Immature natural killer cell (primary cell): ENCODE data around the gene ZFP91. TPM values are rescaled to one million over a fixed set of nuclear protein-coding genes. Genes with fewer than 3 reads are reported as not detected.
"Not testable (repeated sequence)": the region's sequence is repeated elsewhere in the genome, so short reads cannot be mapped to it uniquely, and the experiment has no call there.

Experiments used
- DNase-seq, 3 donors: peaks; one replicate each; pipeline ENCODE4 v3.0.0; 2022; ENCODE audit warnings: mixed read lengths in 1 of 3
- H3K27ac Mint-ChIP-seq, 6 donors: one replicate each; pipeline ENCODE4 v1.8.0; 2020; ENCODE audit warnings: mixed read lengths in 6 of 6, mild to moderate bottlenecking in 5 of 6, inconsistent platforms in 4 of 6, moderate library complexity in 3 of 6
- H3K27me3 Mint-ChIP-seq, 3 donors: one replicate each; pipeline ENCODE4 v1.8.0; 2020 to 2021; ENCODE audit warnings: low read depth in 3 of 3, mild to moderate bottlenecking in 3 of 3, mixed read lengths in 3 of 3, moderate library complexity in 3 of 3, inconsistent platforms in 1 of 3
- H3K36me3 Mint-ChIP-seq, 3 donors: one replicate each; pipeline ENCODE4 v1.8.0; 2020; ENCODE audit warnings: mixed read lengths in 3 of 3, inconsistent platforms in 2 of 3, mild to moderate bottlenecking in 2 of 3
- H3K4me1 Mint-ChIP-seq, 2 donors: one replicate each; pipeline ENCODE4 v1.8.0; 2020; ENCODE audit warnings: inconsistent platforms in 2 of 2, mild to moderate bottlenecking in 2 of 2, mixed read lengths in 2 of 2, moderate library complexity in 1 of 2
- H3K4me3 Mint-ChIP-seq, 5 donors: one replicate each; pipeline ENCODE4 v1.8.0; 2020; ENCODE audit warnings: mild to moderate bottlenecking in 5 of 5, mixed read lengths in 5 of 5, inconsistent platforms in 3 of 5, moderate library complexity in 3 of 5
- H3K9me3 Mint-ChIP-seq, 6 donors: one replicate each; pipeline ENCODE4 v1.8.0; 2020; ENCODE audit warnings: mild to moderate bottlenecking in 6 of 6, mixed read lengths in 6 of 6, inconsistent platforms in 4 of 6, moderate library complexity in 3 of 6
- polyA plus RNA-seq, 3 donors: library from polyadenylated mRNA; unstranded; fragments of 300-500 nt; fragmentation: Illumina TruSeq; gene quantifications; one replicate each; pipeline ENCODE4 v1.2.3, GENCODE V29; 2021

Gene ZFP91, protein sequence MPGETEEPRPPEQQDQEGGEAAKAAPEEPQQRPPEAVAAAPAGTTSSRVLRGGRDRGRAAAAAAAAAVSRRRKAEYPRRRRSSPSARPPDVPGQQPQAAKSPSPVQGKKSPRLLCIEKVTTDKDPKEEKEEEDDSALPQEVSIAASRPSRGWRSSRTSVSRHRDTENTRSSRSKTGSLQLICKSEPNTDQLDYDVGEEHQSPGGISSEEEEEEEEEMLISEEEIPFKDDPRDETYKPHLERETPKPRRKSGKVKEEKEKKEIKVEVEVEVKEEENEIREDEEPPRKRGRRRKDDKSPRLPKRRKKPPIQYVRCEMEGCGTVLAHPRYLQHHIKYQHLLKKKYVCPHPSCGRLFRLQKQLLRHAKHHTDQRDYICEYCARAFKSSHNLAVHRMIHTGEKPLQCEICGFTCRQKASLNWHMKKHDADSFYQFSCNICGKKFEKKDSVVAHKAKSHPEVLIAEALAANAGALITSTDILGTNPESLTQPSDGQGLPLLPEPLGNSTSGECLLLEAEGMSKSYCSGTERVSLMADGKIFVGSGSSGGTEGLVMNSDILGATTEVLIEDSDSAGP
- 10 to 100 TPM in 2 of 3 donors, 1 to 10 TPM in 1; 6.6 to 15.4 (median 10.8) TPM for polyA plus RNA-seq

DNA sequence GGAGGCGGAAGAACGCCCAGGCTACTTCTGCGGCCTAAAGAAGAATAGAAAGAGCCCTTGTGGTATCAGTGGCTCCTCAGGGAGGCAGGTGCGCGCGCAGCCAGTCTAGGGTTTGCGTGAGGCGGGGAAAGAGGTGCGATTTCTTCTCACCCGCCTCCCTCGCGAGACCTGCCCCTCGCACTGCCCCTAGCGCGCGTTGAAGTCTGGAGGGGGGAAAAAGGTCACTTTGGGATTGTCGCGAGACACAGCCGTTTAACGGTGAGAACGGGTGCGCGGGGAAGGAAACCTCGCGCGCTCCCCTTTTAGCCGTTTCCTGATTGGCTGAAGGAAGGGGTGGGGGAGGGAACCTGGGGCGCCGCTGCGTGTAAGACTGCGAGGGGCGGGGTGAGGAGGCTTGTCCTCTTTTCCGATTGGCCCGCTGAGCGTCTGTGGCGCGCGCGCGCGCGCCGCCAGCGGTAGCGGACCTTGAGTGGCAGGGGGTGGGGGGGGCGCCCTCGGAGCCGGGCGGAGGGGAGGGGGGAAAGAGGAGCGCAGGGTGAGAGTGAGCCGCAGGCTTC lies at the start of gene ZFP91:
TSS of gene ZFP91 (plus strand) at position 429 of the 557 bp plus-strand sequence. CDS start 219 bp downstream, outside the sequence.
- Mint-ChIP-seq H3K4me1 (peaks cover 73 to 85% of the 10 kb centered on the region in 2 donors), H3K27ac (peak within 1 kb of the TSS; percentile 98 to 100 (median 100)), H3K36me3 (no peaks in the 10 kb centered on the region), H3K27me3 (peaks cover 22 to 37% (median 36%) of the 10 kb centered on the region in 3 donors), H3K4me3 (peak within 1 kb of the TSS; percentile 97 to 99 (median 99)), H3K9me3 (no peaks in the 10 kb centered on the region)
- peak; percentile 93 to 95 (median 94) for DNase-seq

DNA sequence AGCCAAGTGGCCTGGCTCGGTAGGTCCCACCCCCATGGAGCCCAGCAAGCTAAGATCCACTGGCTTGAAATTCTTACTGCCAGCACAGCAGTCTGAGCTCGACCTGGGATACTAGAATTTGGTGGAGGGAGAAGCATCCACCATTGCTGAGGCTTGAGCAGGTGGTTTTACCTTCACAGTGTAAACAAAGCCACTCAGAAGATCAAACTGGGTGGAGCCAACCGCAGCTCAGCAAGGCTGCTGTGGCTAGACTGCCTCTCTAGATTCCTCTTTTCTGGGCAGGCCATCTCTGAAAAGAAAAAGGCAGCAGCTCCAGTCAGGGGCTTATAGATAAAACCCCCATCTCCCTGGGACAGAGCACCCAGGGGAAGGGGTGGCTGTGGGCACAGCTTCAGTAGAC lies 48.6 kb upstream of the ZFP91 start:
- H3K9me3 Mint-ChIP-seq: no peaks in the 10 kb centered on the region
- no peak overlapping the region for H3K4me3 Mint-ChIP-seq
- peak overlapping the region in 4 of 6 donors; percentile 34 to 60 (median 49) for H3K27ac Mint-ChIP-seq
- H3K4me1 Mint-ChIP-seq: peaks cover 18 to 43% of the 10 kb centered on the region in 2 donors
- H3K36me3 Mint-ChIP-seq: peaks cover 24 to 52% (median 28%) of the 10 kb centered on the region in 3 donors
- DNase-seq: no peak
- H3K27me3 Mint-ChIP-seq: peaks cover 0 to 2% (median 0%) of the 10 kb centered on the region in 3 donors

DNA sequence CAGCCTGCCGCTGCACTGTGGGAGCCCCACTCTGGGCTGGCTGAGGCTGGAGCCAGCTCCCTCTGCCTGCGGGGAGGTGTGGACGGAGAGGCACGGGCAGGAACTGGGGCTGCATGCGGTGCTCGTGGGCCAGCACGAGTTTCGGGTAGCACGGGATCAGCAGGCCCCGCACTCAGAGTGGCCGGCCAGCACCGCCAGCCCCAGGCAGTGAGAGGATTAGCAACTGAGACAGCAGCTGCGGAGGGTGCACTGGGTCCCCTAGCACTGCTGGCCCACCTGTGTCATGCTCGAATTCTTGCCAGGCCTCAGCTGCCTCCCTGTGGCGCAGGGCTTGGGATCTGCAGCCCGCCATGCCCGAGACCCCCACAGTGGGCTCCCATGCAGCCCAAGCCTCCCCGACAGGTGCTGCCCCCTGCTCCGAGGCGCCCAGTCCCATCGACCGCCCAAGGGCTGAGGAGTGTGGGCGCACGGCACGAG lies 47.0 kb upstream of the ZFP91 start:
- Mint-ChIP-seq H3K4me1 (peaks cover 15 to 52% of the 10 kb centered on the region in 2 donors), H3K27me3 (no peaks in the 10 kb centered on the region), H3K36me3 (peaks cover 24 to 62% (median 36%) of the 10 kb centered on the region in 3 donors), H3K27ac (no peak overlapping the region), H3K9me3 (no peaks in the 10 kb centered on the region), H3K4me3 (no peak overlapping the region)
- no peak for DNase-seq

DNA sequence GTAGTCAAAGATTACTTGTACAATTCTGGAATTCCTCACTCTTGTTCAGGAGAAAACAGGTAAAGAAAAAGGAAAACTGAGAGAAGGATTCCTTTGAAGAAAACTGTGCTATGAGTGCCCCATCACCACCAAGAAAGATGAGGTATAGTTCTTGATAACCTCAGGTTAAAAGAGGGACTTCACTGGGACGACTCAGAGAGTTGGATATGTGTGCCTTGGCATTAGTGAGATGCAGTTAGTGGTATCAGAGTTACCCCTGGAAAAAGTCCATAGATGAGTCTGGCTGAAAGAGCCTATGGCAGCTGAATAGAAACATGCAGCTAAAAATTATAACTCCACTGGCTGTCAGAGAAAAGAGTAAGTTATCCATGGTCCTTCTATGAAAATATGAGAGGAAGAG lies 32.0 kb upstream of the ZFP91 start:
- DNase-seq: no peak
- H3K27me3 Mint-ChIP-seq: no peaks in the 10 kb centered on the region
- H3K9me3 Mint-ChIP-seq: no peaks in the 10 kb centered on the region
- H3K27ac Mint-ChIP-seq: peak overlapping the region in 3 of 6 donors; percentile 22 to 48 (median 44)
- no peak overlapping the region for H3K4me3 Mint-ChIP-seq
- H3K36me3 Mint-ChIP-seq: peaks cover 46 to 72% (median 54%) of the 10 kb centered on the region in 3 donors
- H3K4me1 Mint-ChIP-seq: peaks cover 1 to 9% of the 10 kb centered on the region in 2 donors

DNA sequence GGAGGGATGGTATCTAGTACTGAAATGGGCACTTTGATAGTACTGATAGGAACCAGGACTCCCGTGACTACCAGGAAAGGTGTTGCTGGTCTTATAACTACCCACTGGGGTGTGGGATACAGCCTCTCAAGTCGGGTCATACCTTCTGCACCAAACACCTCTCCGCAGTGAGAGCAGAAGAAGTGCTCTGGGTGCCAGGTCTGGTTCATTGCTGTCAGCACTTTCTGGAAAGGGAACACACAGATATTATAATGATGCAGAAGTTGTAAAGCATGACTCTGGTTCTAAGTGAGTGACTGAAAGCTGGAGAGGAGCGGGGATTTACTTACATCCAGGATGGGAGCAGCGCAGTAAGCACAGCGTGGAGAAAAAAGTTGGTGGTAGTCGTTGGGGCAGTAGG lies 29.2 kb upstream of the ZFP91 start:
- Mint-ChIP-seq H3K27ac (peak overlapping the region in 1 of 6 donors; percentile 74), H3K9me3 (no peaks in the 10 kb centered on the region), H3K4me3 (no peak overlapping the region), H3K36me3 (peaks cover 52 to 83% (median 63%) of the 10 kb centered on the region in 3 donors), H3K4me1 (peaks cover 1 to 6% of the 10 kb centered on the region in 2 donors), H3K27me3 (peaks cover 0 to 2% (median 0%) of the 10 kb centered on the region in 3 donors)
- DNase-seq: no peak

DNA sequence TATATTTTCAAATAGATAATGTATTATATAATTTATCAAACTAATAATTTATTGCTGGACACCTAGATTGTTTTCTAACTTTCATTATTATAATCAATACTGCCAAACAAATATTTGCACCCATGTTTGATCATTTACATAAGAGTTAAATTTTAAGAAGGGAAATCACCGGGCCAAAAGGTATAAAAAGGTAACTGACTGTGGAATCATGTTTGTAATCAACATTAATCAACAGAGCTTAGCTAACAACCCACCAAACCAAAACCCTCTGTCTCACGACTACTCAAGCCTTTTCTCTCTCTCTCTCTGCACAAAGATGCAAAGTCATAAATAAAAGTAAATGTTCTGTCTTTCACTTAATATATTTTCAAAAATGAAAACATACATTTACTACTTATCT lies 18.0 kb upstream of the ZFP91 start:
- Mint-ChIP-seq H3K27me3 (no peaks in the 10 kb centered on the region), H3K9me3 (no peaks in the 10 kb centered on the region), H3K4me1 (peaks cover 51 to 83% of the 10 kb centered on the region in 2 donors), H3K36me3 (peaks cover 7 to 13% (median 10%) of the 10 kb centered on the region in 3 donors), H3K4me3 (no peak overlapping the region), H3K27ac (peak overlapping the region; percentile 9 to 77 (median 62))
- DNase-seq: no peak

DNA sequence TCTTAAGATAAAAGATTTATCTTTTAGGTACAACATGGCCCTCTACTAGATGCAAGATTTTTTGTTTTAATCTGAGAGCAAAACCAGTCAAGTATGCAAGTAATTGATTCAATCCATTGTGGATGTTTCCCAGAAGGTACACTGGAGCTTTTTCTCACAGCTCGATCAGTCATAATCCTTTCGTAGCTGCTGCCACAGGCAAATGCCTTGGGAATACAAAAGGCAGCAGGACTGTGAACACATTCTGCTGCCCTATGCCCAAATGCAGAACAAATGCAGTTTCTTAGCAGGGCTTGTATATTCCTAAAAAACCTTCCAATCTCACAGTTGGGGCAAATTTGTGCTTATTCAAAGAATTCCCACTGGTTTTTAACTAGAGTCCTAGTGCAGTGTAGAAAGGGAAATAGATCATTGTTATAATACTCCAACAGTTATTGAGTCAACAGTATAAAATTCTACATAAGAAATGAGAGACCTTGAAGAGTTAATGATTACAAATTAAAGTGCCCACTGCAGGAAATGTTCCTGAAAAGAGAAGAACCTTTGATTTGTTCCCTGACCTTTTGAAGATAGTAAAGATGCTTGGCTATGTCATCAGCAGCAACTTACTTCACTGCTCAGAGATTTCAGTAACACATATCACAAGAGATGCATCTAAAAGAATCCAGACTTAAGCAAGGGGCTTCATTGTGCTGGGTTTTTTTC lies 17.3 kb upstream of the ZFP91 start:
- no peaks in the 10 kb centered on the region for H3K9me3 Mint-ChIP-seq
- H3K27me3 Mint-ChIP-seq: no peaks in the 10 kb centered on the region
- H3K4me1 Mint-ChIP-seq: peaks cover 50 to 77% of the 10 kb centered on the region in 2 donors
- H3K27ac Mint-ChIP-seq: peak overlapping the region; percentile 26 to 76 (median 58)
- DNase-seq: no peak
- peaks cover 7 to 13% (median 10%) of the 10 kb centered on the region in 3 donors for H3K36me3 Mint-ChIP-seq
- H3K4me3 Mint-ChIP-seq: no peak overlapping the region

DNA sequence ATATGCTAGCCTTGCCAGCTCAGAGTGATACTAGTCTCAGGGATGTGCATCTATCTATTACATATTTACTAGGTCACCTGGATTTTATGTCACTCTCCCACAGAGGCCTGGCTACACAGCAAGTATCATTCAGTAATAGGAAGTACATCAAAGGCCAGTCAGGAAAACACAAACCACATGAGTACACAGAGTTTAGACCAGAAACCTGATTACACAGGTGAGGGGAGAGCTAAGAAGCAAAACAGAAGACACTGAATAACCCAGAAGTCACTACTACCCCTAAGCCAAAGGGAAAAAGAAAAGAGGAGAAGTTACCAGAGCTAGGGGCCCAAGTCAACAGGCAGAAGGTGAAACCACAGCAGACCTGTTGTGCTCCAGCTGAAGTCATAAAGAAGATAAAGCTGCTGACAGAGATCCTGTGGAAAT lies 16.5 kb upstream of the ZFP91 start:
- Mint-ChIP-seq H3K9me3 (no peaks in the 10 kb centered on the region), H3K4me1 (peaks cover 46 to 69% of the 10 kb centered on the region in 2 donors), H3K27me3 (no peaks in the 10 kb centered on the region), H3K27ac (peak overlapping the region in 5 of 6 donors; percentile 55 to 83 (median 74)), H3K4me3 (peak overlapping the region in 1 of 5 donors; percentile 15), H3K36me3 (peaks cover 7 to 13% (median 10%) of the 10 kb centered on the region in 3 donors)
- DNase-seq: no peak

DNA sequence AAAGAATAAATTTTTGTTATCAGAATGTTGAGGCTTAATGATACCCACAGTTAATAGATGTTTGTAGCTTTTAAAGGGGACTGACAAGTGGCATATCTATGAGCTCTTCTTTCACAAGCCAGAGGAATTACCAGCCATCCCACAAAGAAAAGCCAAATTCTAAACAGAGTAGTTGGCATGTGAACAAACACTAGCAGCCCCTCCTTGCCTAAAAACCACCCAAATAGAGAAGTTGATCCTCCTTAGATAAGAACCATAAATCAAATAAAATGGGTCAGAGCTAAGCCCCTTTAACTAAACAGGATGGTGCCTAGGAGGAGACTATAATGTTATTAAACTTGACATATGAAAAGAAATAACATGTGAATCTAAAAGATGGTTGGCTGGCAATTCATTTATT lies 14.6 kb upstream of the ZFP91 start:
- Mint-ChIP-seq H3K4me3 (no peak overlapping the region), H3K4me1 (peaks cover 58 to 75% of the 10 kb centered on the region in 2 donors), H3K36me3 (peaks cover 11 to 25% (median 21%) of the 10 kb centered on the region in 3 donors), H3K9me3 (no peaks in the 10 kb centered on the region), H3K27me3 (peaks cover 0 to 1% (median 0%) of the 10 kb centered on the region in 3 donors), H3K27ac (peak overlapping the region in 4 of 6 donors; percentile 22 to 82 (median 68))
- no peak for DNase-seq

DNA sequence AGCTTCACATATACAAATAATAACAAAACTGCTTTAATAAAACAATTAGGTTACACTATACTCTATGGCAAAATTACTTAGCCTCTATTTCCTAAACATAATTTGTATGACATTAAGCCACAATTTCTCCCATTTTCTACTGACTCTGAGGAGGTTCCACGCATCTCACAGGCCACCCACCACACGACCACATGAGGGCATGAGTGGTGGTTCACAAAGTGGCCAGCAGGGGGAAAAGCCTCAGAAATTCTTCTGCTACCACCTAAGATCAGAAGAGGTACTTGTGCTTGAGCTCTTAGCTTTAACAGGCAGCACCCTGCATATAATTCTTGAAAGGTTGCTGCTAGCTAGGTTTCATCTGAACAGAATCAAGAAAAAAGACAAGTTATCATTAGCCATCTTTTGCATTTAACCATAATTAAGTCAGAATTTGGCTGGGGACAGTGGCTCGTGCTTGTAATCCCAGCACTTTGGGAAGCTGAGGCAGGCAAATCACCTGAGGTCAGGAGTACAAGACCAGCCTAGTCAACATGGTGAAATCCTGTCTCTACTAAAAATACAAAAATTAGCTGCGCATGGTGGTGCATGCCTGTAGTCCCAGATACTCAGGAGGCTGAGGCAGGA lies 10.9 kb upstream of the ZFP91 start:
- H3K27ac Mint-ChIP-seq: peak overlapping the region; percentile 52 to 93 (median 88)
- H3K9me3 Mint-ChIP-seq: no peaks in the 10 kb centered on the region
- H3K36me3 Mint-ChIP-seq: peaks cover 14 to 36% (median 21%) of the 10 kb centered on the region in 3 donors
- DNase-seq: peak; percentile 70 to 77 (median 70)
- H3K4me1 Mint-ChIP-seq: peaks cover 46 to 61% of the 10 kb centered on the region in 2 donors
- H3K4me3 Mint-ChIP-seq: peak overlapping the region in 3 of 5 donors; percentile 18 to 47 (median 33)
- peaks cover 0 to 1% (median 0%) of the 10 kb centered on the region in 3 donors for H3K27me3 Mint-ChIP-seq

DNA sequence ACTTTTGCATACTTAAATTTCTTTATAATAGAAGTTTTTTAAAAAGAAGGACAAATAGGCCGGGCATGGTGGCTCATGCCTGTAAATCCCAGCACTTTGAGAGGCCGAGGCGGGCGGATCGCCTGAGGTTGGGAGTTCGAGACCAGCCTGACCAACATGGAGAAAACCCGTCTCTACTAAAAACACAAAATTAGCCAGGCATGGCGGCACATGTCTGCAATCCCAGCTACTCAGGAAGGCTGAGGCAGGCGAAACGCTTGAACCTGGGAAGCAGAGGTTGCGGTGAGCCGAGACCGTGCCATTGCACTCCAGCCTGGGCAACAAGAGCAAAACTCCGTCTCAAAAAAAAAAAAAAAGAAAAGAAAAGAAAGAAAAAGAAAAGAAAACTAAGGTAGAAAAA lies 6.0 kb upstream of the ZFP91 start:
- not testable (repeated sequence) for H3K9me3 Mint-ChIP-seq, DNase-seq
- peak overlapping the region; percentile 96 to 100 (median 99) for H3K27ac Mint-ChIP-seq
- peaks cover 6 to 18% (median 17%) of the 10 kb centered on the region in 3 donors for H3K27me3 Mint-ChIP-seq
- peaks cover 68 to 84% of the 10 kb centered on the region in 2 donors for H3K4me1 Mint-ChIP-seq
- H3K36me3 Mint-ChIP-seq: peaks cover 7 to 23% (median 18%) of the 10 kb centered on the region in 3 donors
- peak overlapping the region; percentile 91 to 99 (median 96) for H3K4me3 Mint-ChIP-seq

DNA sequence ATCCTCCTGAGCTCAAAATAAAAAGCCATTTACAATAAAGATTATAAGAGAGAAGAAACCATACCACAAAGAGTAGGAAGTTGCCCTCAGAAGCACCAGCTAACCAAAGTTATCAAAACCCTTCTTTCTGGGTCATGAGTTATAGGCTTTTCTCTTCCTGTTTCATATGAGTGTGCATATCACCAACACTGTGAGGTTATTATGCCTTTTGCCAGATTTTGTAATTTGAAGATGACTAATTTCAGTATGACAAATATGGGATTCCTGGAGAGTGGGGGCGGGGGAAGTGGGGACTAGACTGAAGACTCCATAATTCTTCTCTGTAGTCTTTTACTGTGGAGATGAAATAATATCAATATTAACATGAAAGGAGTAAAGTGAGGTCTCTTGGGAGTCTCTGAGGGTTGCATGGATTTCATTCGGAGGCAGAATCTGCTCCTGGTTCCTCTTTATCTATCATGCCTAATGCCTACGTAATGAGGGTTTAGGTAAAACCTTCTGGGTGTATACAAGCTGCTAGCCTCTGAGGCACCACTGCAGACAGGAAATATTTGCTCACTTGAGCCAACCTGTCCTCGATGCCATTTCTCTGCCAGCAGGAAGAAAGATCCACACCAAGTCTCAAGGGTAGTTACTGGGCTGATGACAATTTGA lies 5.3 kb upstream of the ZFP91 start:
- DNase-seq: peak; percentile 50 to 62 (median 57)
- H3K9me3 Mint-ChIP-seq: no peaks in the 10 kb centered on the region
- H3K27me3 Mint-ChIP-seq: peaks cover 13 to 25% (median 24%) of the 10 kb centered on the region in 3 donors
- peaks cover 61 to 78% of the 10 kb centered on the region in 2 donors for H3K4me1 Mint-ChIP-seq
- peaks cover 7 to 18% (median 14%) of the 10 kb centered on the region in 3 donors for H3K36me3 Mint-ChIP-seq
- H3K4me3 Mint-ChIP-seq: peak overlapping the region; percentile 91 to 99 (median 96)
- H3K27ac Mint-ChIP-seq: peak overlapping the region; percentile 96 to 100 (median 99)
